GM19455 (cell line): ENCODE data around the gene EYA2.

Source experiments
- ATAC-seq: cut with Tn5 transposase; IDR thresholded peaks from one replicate; pipeline ENCODE4 v1.9.1; 2021; ENCODE audit not compliant: unreplicated experiment

EYA2 gene

DNA sequence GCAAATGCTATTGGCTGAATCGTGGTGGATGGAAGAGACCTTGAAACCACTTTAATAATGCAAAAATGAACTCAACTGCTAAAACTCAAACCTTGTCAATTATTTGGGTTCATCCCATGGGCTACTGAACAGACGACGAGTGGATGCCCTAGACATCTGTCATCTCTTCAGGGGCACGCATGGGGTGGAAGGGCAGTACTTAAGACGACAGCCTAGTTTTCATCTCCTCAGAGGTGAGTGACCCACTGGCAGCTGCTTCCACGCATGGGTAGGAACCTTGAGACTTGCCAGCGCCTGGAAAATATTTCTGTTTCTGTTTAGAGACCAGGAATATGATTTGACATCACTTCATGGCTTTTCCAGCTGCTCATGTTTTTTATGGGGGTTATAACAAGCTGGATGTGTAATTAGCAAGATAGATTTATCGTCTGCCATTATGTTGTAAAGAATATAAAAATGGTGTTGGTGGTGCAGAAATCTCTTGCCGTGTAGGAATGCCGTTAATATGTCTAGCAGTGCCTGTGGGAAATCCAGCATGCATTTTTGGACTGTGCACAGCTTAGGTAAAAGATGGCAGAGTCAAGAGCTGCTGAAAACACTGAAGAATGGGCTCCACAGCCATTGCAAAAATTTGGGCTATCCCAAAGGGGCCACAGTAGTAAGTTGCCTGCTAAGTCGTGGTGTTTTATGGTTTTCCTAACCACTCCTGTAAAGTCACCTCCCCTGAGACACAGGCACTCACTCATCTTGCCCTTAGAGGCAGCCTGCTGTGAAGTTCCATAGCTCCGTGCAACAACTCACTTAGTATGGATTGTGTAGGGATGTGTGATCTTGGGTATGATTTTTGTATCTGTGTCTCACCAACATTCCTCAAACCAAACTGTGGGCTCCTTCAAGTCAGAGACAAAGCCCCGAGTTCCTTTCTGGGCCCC is 203.3 kb downstream of the EYA2 start:
- no peak for ATAC-seq

DNA sequence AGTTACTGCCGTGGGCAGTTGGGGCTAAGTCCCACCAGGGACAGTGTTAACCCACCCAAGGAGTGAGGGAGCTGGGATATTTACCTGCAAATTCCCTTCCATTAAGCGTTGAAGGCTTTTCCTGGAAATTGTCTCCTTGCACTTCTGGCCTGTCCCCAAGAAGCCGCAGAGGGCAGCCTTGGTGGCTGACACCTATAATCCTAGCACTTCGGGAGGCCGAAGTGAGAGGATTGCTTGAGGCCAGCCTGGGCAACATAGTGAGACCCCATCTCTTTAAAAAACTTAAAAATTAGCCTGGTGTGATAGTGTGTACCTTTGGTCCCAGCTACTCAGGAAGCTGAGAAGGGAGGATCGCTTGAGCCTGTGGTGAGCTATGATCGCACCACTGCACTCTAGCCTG is 204.4 kb downstream of the EYA2 start:
- ATAC-seq = no peak

DNA sequence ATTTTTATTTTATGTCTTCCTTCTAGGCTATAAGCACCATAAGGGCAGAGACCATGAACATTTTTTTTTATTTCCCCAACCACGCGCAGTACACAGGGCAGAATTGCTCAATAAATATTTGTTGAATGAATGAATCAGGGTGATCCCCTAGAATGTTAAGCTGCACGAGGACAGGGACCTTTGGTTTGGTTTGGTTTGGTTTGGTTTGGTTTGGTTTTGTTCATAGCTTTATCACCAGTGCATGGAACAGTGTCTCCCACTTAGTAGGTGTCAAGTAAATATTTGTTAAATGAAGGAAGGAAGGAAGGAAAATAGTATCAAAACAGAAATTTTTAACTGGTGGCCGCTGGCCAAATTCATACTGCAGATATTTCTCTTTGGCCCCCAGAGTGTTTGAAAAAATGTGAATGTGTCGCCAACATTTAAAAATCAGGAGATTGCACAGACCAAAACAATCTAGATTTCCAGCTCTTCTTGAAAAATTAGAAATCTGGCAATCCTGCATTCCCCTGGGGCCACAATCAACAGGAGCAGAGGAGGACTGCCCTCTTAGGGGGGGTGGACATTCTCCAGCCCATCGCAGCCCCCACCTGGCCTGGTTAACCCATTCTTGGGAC is 205.3 kb downstream of the EYA2 start:
- ATAC-seq = no peak

DNA sequence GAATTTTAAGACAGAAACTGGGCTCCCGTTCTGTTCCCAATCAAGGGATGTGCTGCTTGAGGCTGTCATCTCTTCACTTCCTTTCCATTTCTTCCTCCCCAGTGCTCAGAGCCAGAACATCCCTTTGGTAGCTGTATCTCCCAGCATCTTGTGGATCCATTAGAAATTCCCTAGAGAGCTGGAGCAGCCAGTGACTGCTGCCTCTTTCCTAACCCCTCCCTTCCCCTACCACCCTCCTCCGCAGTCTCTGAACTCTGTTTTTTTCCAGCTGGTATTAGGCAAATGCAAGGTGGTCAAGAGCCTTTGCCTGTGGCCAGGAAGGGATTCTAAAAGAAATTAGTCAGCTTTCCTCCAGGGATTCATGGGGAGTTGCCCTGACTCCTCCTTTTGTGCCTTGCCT is 208.0 kb downstream of the EYA2 start:
- ATAC-seq = no peak

DNA sequence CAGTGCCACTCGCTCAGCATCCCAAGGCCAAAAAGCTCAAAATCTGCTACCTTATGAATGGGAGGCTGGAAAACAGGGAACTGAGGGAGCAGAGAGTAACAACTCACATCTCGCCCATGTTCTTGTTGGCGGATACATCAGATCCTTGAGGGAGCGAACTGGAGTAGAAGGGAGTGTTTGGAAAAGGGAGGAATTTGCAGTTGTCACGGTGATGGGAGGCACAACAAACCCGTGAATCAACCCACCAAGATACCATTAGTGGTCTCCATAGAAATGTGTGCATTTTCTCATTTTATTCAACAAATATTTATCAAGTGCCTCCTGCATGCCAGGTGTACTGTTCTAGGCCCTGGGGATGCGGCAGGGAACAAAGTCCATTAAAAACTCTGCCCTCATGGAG is 212.1 kb downstream of the EYA2 start:
- ATAC-seq = no peak

DNA sequence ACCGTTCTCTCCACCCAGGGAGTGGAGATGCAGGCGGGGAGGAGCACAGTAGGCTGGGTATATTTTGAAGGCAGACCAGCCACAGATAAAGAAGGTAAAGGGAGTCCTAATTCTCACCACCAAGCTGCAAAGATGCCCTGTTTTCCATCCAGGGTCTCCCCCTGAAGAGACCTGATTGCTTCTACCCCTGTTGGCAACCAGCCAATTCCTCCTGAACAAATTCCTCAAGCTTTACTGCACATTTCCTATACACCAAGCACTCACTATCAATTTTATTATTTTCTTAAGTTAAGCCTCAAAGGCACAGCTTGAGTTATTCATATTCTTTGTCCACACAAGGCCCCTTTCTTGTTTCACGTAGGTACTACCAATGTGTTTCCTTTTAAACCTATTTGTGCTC is 214.4 kb downstream of the EYA2 start:
- ATAC-seq = no peak

DNA sequence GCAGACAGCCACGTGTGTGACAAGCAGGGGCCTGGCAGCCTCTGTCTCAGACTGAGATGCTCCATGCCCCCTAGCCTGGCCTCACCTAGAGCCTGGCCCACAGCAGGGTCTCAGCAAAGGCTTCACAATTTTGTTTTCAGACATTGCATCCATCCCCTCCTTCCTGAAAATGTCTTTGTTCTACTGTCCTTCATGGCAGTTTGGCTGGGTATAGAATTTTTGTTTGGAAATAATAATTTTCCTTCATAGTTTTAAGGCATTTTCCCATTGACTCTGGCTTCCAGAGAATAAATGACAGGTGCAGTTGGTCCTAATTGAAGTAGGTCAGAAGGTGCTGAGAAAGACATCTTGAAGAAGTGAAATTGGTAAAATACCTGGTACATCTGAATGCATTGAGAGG is 216.2 kb downstream of the EYA2 start:
- ATAC-seq = no peak

DNA sequence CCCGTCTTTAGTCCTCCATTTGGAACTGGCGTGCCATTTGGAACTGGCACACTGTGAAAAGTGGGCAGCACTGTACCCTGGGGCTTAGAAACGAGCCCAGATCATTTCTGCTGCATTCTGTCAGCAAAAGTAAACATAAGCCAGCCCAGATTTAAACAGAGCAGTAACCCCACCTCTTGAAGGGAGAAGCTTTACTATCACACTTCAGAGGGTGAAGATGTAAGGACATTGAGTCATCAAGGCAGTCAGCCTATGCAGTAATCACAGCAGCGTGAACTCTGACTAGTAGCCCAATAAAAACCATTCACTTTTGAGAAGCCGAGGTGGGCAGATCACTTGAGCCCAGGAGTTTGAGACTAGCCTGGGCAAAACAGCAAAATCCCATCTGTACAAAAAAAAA is 216.9 kb downstream of the EYA2 start:
- ATAC-seq = no peak

DNA sequence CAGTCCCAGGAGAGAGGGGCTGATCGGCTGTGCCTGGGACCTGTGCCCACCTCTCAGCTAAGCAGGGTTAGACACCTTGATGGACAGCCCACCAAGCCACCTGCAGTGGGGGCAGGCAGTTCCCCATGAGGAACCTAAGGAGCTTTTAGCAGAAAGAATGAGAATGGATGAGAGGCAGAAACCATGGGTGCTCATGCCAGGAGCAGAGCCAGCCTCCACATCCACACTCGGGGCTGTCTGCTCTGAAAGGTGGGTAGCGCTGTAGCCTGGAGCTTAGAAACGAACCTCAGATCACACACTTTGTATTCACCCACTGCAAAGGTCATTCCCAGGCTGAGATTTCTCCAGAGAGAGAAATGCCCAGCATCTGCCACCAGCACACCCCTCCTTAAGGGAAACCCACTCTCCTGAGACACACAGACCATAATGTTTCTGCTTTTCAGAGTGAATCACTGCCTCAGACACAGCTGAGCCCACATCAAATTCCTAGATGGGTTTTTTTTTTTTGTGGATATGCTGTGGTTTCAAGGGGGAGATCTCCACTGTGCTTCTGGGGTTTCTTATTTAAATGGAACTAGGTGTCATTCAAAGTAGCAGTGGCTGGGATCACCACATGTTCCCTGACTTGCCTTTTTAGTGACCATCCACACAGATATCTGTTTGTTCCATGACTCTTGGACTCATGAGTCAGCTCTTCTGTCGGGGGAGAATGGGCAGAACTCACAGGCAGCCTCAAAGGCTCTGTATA is 218.9 kb downstream of the EYA2 start:
- ATAC-seq = no peak

DNA sequence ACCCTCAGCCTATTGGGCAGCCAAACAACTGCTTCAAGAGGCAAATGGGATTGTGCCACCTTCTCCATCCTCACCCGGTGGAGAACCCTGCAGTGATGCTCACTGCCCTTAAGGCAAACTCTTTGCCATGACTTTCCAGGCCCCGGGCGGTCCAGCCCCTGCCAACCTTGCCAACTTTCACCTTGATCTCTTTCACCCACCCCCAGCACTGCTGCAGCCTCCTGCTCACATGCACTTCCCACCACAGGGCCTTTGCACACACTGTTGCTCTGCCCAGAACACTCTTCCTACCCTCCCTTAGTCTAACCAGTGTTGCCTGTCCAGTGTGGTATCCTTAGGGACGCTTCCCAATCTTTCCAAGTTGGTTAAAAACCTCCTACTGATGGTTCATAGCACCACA is 221.1 kb downstream of the EYA2 start:
- no peak for ATAC-seq

DNA sequence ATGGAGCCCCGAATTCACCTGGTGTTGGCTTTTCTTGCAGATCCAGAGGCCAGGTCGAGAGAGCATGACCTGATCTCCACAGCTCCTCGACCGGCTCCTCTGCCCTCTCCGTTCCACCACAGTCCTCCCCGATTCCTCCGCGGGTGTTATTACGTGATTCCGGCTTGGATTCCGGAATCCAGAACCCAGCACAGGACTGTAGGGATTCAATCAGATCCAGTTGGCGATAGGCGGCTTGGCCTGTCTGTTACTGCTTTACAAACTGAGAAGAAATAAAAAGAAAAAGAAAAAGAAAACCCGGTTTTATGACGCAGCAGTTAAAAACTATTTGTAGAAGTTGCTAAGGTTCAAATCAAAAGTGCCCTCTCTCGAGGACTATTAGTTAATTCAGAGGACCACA is 222.7 kb downstream of the EYA2 start:
- no peak for ATAC-seq

DNA sequence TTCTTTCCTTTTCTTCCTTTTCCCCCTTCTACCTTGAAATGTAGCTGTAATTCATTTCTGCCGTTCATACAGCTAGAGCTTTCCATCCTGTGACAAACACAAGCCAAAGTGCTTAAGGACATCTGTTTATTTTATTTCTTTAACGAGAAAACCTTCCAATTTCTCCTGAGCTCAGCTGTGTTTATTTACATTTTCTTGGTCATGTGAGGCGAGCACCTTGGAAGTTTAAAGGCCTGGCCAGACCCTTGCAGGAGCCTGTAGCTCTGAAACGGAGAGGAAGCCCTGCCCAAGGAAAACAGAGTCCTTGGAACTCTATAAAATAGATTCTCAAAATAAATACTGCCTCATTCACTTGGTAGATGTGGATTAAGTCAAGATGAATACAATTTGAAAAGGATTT is 223.1 kb downstream of the EYA2 start:
- ATAC-seq = no peak

DNA sequence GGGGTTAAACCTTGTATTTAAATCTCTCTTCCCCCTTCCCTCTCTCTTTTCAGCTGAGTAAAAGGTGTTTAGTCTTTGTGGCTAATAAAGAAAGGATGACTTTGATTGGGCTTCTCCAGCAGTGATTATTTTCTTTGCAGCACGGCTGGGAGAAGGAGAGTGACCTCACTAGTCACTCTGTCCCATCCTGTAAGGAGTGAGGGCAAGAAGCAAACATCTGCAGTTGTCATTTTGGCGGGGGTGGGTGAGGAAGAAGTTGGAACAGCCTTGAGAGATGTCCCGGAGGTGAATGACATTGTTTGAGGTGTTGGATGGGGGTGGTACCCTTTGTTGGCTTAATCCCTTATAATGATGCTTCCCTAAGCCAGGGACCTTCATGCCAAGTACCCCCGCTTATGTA is 223.6 kb downstream of the EYA2 start:
- no peak for ATAC-seq

DNA sequence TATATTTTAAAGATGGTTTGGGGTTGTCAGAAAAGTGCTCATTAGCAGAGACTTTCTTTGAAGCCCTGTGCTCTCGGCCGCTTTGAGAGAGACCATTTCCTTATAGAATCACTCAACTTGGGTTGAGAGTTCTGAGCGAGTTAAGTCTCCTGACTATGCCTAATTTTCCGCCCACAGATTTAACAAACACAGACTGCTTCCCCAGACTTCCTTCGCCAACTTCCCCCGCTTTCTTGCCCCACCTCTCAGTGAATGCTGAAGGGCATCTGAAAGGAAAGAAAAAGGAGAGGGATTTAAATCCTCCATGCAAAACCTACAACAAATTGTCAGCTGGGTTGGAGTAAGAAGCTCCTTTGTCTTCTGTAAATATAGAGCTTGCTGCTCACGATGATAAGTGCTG is 224.0 kb downstream of the EYA2 start:
- ATAC-seq = no peak

DNA sequence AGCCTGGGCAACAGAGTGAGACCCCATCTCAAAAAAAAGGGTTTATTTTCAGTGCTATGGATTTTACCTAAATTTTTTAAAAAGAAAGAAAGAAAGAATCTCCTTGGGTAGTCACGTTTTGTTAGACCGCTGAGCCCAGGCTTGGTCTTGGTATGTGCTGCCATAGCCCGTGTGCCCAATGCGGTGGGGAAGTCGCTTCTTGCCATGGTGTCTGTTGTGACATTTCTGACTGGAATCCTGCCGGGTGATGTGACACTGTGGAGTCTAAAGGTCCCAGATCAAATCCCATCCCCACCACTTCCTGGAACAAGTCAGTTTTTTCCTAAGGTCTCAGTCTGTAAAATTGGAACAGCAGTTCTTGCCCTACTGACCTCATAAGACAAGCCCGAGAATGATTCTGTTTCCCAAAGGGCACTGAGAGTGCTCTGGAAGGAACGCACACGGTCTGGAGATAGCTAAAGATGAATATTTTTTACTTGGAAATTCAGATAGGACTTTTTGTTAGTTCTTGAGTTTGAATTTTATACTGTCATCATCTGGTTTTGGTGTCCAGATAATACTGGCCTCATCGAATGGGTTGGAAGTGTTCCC is 225.8 kb downstream of the EYA2 start:
- no peak for ATAC-seq

DNA sequence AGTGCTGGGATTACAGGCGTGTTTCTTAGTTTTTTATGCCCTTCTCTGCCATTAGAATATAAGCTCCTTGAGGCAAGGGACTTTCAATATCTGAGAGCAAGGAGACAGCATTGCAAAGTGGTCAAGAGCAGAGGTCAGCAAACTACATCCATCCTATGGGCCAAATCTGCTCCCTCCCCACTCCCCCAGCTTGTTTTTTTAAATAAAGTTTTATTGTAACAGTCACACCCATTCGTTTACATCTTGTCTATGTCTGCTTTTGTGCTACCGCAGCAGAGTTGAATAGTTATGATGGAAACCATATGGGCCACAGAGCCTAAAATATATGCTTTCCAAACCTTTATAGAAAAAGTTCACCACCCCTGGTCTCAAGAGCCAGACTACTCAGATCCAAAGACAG is 227.9 kb downstream of the EYA2 start:
- no peak for ATAC-seq

DNA sequence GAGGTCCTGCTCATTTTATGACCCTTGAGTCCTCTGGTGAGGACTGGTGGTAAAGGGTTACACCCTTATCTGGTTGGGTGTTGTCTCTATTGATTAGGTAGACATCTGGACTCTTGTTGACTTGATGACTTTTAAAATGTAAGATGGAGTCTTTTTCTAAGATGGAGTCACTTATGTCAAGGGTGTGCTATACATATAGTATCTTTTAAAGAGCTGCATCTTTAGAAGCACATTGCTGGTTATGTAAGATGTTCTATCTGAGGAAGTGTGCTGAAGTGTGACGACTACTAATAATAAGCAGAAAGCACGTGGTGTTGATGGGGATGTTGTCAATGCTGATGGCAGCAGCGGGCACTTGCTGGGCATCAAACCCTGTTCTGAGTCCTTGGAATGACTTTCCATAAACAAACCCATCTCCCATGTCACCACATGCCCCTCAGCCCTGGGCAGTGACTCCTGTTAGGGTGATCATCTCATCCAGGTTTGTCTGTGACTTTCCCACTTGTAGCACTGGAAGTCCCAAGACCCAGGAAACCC is 229.6 kb downstream of the EYA2 start:
- ATAC-seq = no peak

DNA sequence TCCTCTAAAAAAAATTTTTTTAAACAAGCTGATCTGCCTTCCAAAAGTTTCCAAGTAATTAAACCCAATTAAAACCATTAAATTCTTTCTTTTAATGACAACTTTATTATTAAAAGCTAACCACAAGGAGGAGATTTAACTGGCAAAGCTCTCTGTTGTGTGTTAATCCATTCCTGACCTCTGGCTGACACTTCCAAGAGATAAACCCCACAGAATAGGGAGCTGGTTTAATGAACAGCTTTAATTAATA is 230.8 kb downstream of the EYA2 start:
- ATAC-seq = no peak

DNA sequence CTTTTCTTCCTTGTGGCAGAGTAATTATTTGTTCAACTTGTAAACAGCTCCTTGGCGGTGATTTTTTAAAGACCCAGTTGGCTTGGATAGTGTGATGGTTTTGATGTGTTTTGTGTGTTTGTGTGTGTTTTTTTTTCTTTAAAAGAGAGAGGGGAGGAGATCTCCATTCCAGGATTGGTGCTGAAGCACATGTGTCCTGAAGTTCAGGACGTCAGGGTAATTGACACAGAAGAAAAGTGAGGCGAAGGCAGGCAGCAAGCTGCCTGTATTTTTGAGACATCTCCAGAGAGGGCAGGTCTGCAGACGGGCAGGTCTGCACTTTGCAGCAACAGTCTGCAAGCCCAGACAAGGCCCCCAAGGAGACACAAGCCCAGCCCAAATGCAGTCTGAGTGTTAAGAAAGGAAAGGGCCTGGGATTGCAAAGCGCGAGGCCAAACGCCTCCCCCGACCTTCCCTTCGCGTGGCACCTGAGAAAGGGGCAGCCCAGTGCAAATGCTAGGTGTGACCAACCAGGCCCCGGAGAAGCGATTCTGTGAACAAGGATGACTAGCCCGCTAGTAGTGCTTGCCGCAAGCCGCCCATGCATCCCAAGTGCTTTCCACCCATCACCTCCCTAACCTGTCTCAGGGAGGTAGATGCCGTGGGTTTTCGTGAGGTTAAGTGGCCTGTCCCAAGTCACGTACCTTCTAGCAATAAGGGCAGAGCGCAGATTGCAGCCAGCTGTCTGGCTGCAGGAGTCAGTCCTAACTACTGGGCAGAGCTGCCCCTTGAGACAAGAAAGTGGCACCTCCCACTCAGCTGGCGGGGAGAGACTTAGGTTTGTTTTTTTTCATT is 231.3 kb downstream of the EYA2 start:
- no peak for ATAC-seq

DNA sequence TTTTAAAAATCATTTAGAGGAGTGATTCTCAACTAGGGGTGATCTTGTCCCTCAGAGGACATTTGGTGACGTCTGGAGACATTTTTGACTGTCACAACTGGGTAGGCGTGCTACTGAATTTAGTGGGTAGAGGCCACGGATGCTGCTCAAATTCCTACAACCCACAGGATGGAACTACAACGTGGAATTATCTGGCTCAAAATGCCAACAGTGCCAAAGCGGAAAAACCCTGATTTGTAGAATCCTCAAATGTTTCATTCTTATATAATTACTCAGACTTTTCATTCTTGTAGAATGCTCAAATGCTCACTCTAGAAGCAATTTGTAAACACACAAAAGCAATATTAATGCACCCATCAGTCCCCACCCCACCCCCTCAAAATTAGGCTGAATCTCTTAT is 232.1 kb downstream of the EYA2 start:
- no peak for ATAC-seq

DNA sequence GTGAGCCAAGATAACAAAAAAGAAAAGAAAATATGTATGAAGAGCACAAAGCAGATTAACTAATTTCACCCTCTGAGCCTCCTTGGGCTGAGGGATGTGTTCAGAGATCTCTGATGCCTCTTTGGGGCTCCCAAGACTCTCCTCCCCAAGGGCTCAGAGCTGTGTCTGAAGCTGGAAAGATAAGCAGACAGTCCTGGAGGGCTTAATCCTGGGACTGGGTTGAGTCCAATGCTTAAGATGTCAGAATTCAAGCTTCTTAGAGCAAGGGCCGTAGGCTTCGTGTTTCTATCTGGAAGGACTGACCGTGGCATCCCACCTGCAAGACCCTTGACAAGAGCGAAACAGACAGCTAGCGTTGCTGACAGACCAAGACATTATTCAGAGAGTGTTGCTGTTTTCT is 232.9 kb downstream of the EYA2 start:
- no peak for ATAC-seq
